Stimulated activated CD8-positive, alpha-beta memory T cell treated with anti-CD3 and anti-CD28 coated beads, Interleukin-15, amount 100 ng/mL, for 4 hours (primary cell): ENCODE measurements around the gene HADH.
"Not testable (repeated sequence)": the region's sequence is repeated elsewhere in the genome, so short reads cannot be mapped to it uniquely, and the experiment has no call there.

Experiments used
- DNase-seq, 2 donors: peaks; one replicate each; pipeline ENCODE4 v3.0.0-alpha.2; 2020; ENCODE audit warnings: low read depth in 2 of 2

The HADH gene

GRCh38 chr4:107996949-107997788 lies 7.5 kb downstream of the HADH start:
- DNase-seq = no peak

GRCh38 chr4:107997794-107998193 lies 8.1 kb downstream of the HADH start:
- DNase-seq = no peak

- DNase-seq = no peak
These were observed 10.3 kb downstream of the HADH start for GRCh38 chr4:107999932-108000539.

GRCh38 chr4:108001540-108002135 lies 11.9 kb downstream of the HADH start:
- DNase-seq = no peak

GRCh38 chr4:108003982-108004515 lies 14.4 kb downstream of the HADH start:
- no peak for DNase-seq

GRCh38 chr4:108004646-108005045 lies 15.0 kb downstream of the HADH start:
- DNase-seq = no peak

- DNase-seq = no peak
These were observed 16.1 kb downstream of the HADH start for GRCh38 chr4:108005807-108006206.

- DNase-seq = no peak
These were observed 16.7 kb downstream of the HADH start for GRCh38 chr4:108006361-108006760.

GRCh38 chr4:108007984-108008383 lies 18.3 kb downstream of the HADH start:
- DNase-seq = no peak

GRCh38 chr4:108008721-108009120 lies 19.0 kb downstream of the HADH start:
- no peak for DNase-seq

GRCh38 chr4:108010167-108010566 lies 20.5 kb downstream of the HADH start:
- no peak for DNase-seq

GRCh38 chr4:108012382-108012781 lies 22.7 kb downstream of the HADH start:
- not testable (repeated sequence) for DNase-seq

GRCh38 chr4:108013327-108013726 lies 23.6 kb downstream of the HADH start:
- no peak for DNase-seq

GRCh38 chr4:108013955-108014354 lies 24.3 kb downstream of the HADH start:
- DNase-seq = no peak

- peak; percentile 49 to 72 for DNase-seq
These were observed 28.6 kb downstream of the HADH start for GRCh38 chr4:108018040-108018883.

- no peak for DNase-seq
These were observed 29.1 kb downstream of the HADH start for GRCh38 chr4:108018884-108019187.

- no peak for DNase-seq
These were observed 34.6 kb downstream of the HADH start for GRCh38 chr4:108024085-108024877.

- no peak for DNase-seq
These were observed 35.1 kb downstream of the HADH start for GRCh38 chr4:108024878-108025165.

GRCh38 chr4:108029016-108029720 lies 39.5 kb downstream of the HADH start:
- peak; percentile 32 to 51 for DNase-seq

GRCh38 chr4:108029731-108030130 lies 40.0 kb downstream of the HADH start:
- DNase-seq = no peak

- peak; percentile 32 to 54 for DNase-seq
These were observed 40.6 kb downstream of the HADH start for GRCh38 chr4:108030332-108030731.
